HepG2 (cell line): ENCODE data around the gene RPL37A. TPM values are rescaled to one million over a fixed set of nuclear protein-coding genes. Genes with fewer than 3 reads are reported as not detected.

ENCODE experiments used
- GATA4 ChIP-seq: sonication (generic); IDR thresholded peaks from 2 replicates; pipeline ENCODE4 v1.6.1; 2016; ENCODE audit warnings: antibody characterized with exemption, low read depth, borderline replicate concordance
- GATAD1 ChIP-seq: IDR thresholded peaks from 2 replicates; pipeline ENCODE4 v1.6.1; 2016; ENCODE audit warnings: missing genetic modification reagents, missing compliant biosample characterization
- HDAC6 ChIP-seq: fragments of 200-600 bp; sonication (generic); IDR thresholded peaks from 2 replicates; pipeline ENCODE4 v1.7.0; 2017; ENCODE audit warnings: mild to moderate bottlenecking, antibody characterized with exemption, low read length, low read depth
- HIVEP1 ChIP-seq: sonication (generic); formaldehyde crosslinking; IDR thresholded peaks from 2 replicates; pipeline ENCODE4 v1.4.0; 2020; ENCODE audit warnings: mild to moderate bottlenecking, missing genetic modification reagents
- LBX2 ChIP-seq: sonication (generic); formaldehyde crosslinking; IDR thresholded peaks from 2 replicates; pipeline ENCODE4 v1.5.0; 2020; ENCODE audit warnings: missing genetic modification reagents, mild to moderate bottlenecking, borderline replicate concordance
- MAZ ChIP-seq, 2 experiments: sonication (generic) in 1 of 2; formaldehyde crosslinking in 1 of 2; IDR thresholded peaks; 2 replicates each; pipeline versions ENCODE4 v1.5.0 to v1.6.1; 2012 to 2020; ENCODE audit warnings: low read depth in 2 of 2, mild to moderate bottlenecking in 2 of 2, borderline replicate concordance in 1 of 2, improper control_type of control experiment in 1 of 2, low read length in 1 of 2, missing genetic modification reagents in 1 of 2, moderate library complexity in 1 of 2
- MTF1 ChIP-seq: sonication (generic); formaldehyde crosslinking; IDR thresholded peaks from 2 replicates; pipeline ENCODE4 v1.5.0; 2020; ENCODE audit warnings: missing genetic modification reagents
- MYC ChIP-seq: sonication (generic); formaldehyde crosslinking; IDR thresholded peaks from 2 replicates; pipeline ENCODE4 v1.9.0; 2021; ENCODE audit warnings: missing genetic modification reagents, borderline replicate concordance
- NAIF1 ChIP-seq: sonication (generic); formaldehyde crosslinking; IDR thresholded peaks from 2 replicates; pipeline ENCODE4 v1.5.0; 2020; ENCODE audit warnings: mild to moderate bottlenecking, missing genetic modification reagents, borderline replicate concordance
- NFYC ChIP-seq: IDR thresholded peaks from 2 replicates; pipeline ENCODE4 v1.6.1; 2016; ENCODE audit warnings: missing genetic modification reagents, missing compliant biosample characterization
- PCBP2 ChIP-seq: fragments of 200-400 bp; formaldehyde crosslinking; optimal IDR thresholded peaks from 2 replicates; pipeline ENCODE3; 2018; ENCODE audit warnings: low read length, low read depth; ENCODE audit not compliant: poor library complexity, severe bottlenecking
- PHF5A ChIP-seq: IDR thresholded peaks from one replicate; pipeline ENCODE4 v1.6.1; 2018; ENCODE audit warnings: low read depth, missing genetic modification reagents; ENCODE audit not compliant: unreplicated experiment
- SP1 ChIP-seq, 2 experiments: fragments of 450-650 bp in 1 of 2; sonication (generic) in 1 of 2; formaldehyde crosslinking in 1 of 2; IDR thresholded peaks; 2 replicates each; pipeline versions ENCODE4 v1.4.0 to v1.6.1; 2016 to 2020; ENCODE audit warnings: missing genetic modification reagents in 1 of 2
- SYNCRIP ChIP-seq: fragments of 200-400 bp; formaldehyde crosslinking; IDR thresholded peaks from 2 replicates; pipeline ENCODE4 v1.6.1; 2018; ENCODE audit warnings: mild to moderate bottlenecking, low read depth, low read length; ENCODE audit not compliant: insufficient read depth
- U2AF1 ChIP-seq: fragments of 200-400 bp; formaldehyde crosslinking; optimal IDR thresholded peaks from 2 replicates; pipeline ENCODE3; 2017; ENCODE audit warnings: mild to moderate bottlenecking, low read depth, low read length
- ZNF17 ChIP-seq: sonication (generic); formaldehyde crosslinking; IDR thresholded peaks from 2 replicates; pipeline ENCODE4 v1.5.0; 2020; ENCODE audit warnings: mild to moderate bottlenecking, missing genetic modification reagents
- ZNF263 ChIP-seq: sonication (generic); formaldehyde crosslinking; IDR thresholded peaks from 2 replicates; pipeline ENCODE4 v1.4.0; 2020; ENCODE audit warnings: missing genetic modification reagents
- ZNF318 ChIP-seq: sonication (generic); formaldehyde crosslinking; IDR thresholded peaks from 2 replicates; pipeline ENCODE4 v1.4.0; 2020; ENCODE audit warnings: mild to moderate bottlenecking, missing genetic modification reagents
- ZNF432 ChIP-seq: sonication (generic); formaldehyde crosslinking; IDR thresholded peaks from 2 replicates; pipeline ENCODE4 v1.5.0; 2020; ENCODE audit warnings: missing genetic modification reagents, mild to moderate bottlenecking, borderline replicate concordance
- ZNF576 ChIP-seq: sonication (generic); formaldehyde crosslinking; IDR thresholded peaks from 2 replicates; pipeline ENCODE4 v1.4.0; 2020; ENCODE audit warnings: mild to moderate bottlenecking, missing genetic modification reagents
- ZNF737 ChIP-seq: sonication (generic); formaldehyde crosslinking; IDR thresholded peaks from 2 replicates; pipeline ENCODE4 v1.5.0; 2020; ENCODE audit warnings: missing genetic modification reagents, mild to moderate bottlenecking, borderline replicate concordance
- ZNF790 ChIP-seq: sonication (generic); formaldehyde crosslinking; IDR thresholded peaks from 2 replicates; pipeline ENCODE4 v1.8.0; 2022; ENCODE audit warnings: missing genetic modification reagents, mild to moderate bottlenecking, borderline replicate concordance
- polyA plus RNA-seq, 8 experiments: library from polyadenylated mRNA; depleted of rRNA in 3 of 8; stranded (reverse) in 7 of 8; unstranded in 1 of 8; fragments of >200 nt; fragmentation: Illumina TruSeq in 4 of 8; extraction: Trizol in 4 of 8; gene quantifications; 2 replicates each; pipeline versions ENCODE4 v1.2.1 to v1.2.3, GENCODE V29; 2011 to 2016; ENCODE audit warnings: low read depth in 4 of 8, missing spikeins in 1 of 8, mixed read lengths in 1 of 8; ENCODE audit not compliant: insufficient read depth in 1 of 8
- total RNA-seq, 5 experiments: library from RNA; depleted of rRNA; stranded (reverse); fragments of >200 nt; fragmentation: Illumina TruSeq; extraction: Trizol; gene quantifications; 2 replicates each; pipeline ENCODE4 v1.2.3, GENCODE V29; 2016; ENCODE audit warnings: low read depth in 1 of 5

The RPL37A gene
- total and polyA plus RNA-seq, 2 of the 13 experiments (the other 11 are each of a cell fraction or from before 2014, with no cell fraction given), result 6,902 to 7,910 TPM

- no peak for TF ChIP-seq SYNCRIP
- no peak for TF ChIP-seq ZNF790 (CRISPR knock-in tag)
- no peak for TF ChIP-seq PHF5A (CRISPR knock-in tag)
- TF ChIP-seq LBX2 (CRISPR knock-in tag), result no peak
- TF ChIP-seq ZNF17, result no peak
- TF ChIP-seq NAIF1 (CRISPR knock-in tag), result no peak
- no peak for TF ChIP-seq HIVEP1 (CRISPR knock-in tag)
- no peak for TF ChIP-seq GATAD1 (CRISPR knock-in tag)
- no peak for TF ChIP-seq ZNF737 (CRISPR knock-in tag)
- TF ChIP-seq MAZ (IDR thresholded peaks at IDR 0.05; ENCODE audit: borderline replicate concordance, low read depth, low read length), result no peak
- no peak for TF ChIP-seq MAZ (CRISPR knock-in tag; IDR thresholded peaks at IDR 0.05; ENCODE audit: low read depth)
- TF ChIP-seq ZNF576, result no peak
- no peak for TF ChIP-seq ZNF318 (CRISPR knock-in tag)
- no peak for TF ChIP-seq PCBP2
- TF ChIP-seq SP1 (IDR thresholded peaks at IDR 0.05), result no peak
- no peak for TF ChIP-seq SP1 (CRISPR knock-in tag; IDR thresholded peaks at IDR 0.05)
- TF ChIP-seq ZNF432 (CRISPR knock-in tag), result no peak
- TF ChIP-seq MYC, result 0 out of 2 replicates have a peak, but pooled peaks have one; percentile 19
- no peak for TF ChIP-seq U2AF1
- peak; percentile 87 for TF ChIP-seq ZNF263 (CRISPR knock-in tag)
- no peak for TF ChIP-seq HDAC6
- no peak for TF ChIP-seq MTF1 (CRISPR knock-in tag)
- TF ChIP-seq NFYC (CRISPR knock-in tag), result no peak
- TF ChIP-seq GATA4, result 0 out of 2 replicates have a peak, but pooled peaks have one; percentile 24
Observed at GRCh38 chr2:216535454-216535995, 36.9 kb downstream of the RPL37A start (continued).
